Activated CD4-positive, alpha-beta T cell treated with anti-CD3 and anti-CD28 coated beads for 36 hours (primary cell): ENCODE measurements around the gene GPRC5C. TPM values are rescaled to one million over a fixed set of nuclear protein-coding genes. Genes with fewer than 3 reads are reported as not detected.
"Not testable (repeated sequence)": the region's sequence is repeated elsewhere in the genome, so short reads cannot be mapped to it uniquely, and the experiment has no call there.

Experiments used
- ATAC-seq: fragments of 200-7000 bp; cut with Tn5 transposase; one replicate; pipeline ENCODE4 v1.10.0; 2021; ENCODE audit warnings: mild to moderate bottlenecking, moderate library complexity
- CTCF ChIA-PET: fragments of 350-600 bp; sonication (Branson Sonifier 250); formaldehyde crosslinking; loops from one replicate; lab custom pipeline; 2021; ENCODE audit warnings: antibody characterized with exemption; lab: Charles Lee
- POLR2A ChIA-PET: fragments of 350-600 bp; sonication (Branson Sonifier 250); formaldehyde crosslinking; loops from one replicate; lab custom pipeline; 2021; ENCODE audit warnings: antibody characterized with exemption, inconsistent platforms; lab: Charles Lee
- DNase-seq: peaks from one replicate; pipeline ENCODE4 v3.0.0-alpha.2; 2020
- H3K27ac Mint-ChIP-seq: one replicate; pipeline ENCODE4 v1.8.0; 2021; ENCODE audit warnings: mixed read lengths
- H3K27me3 Mint-ChIP-seq: one replicate; pipeline ENCODE4 v1.8.0; 2021; ENCODE audit warnings: mixed read lengths
- H3K36me3 Mint-ChIP-seq: one replicate; pipeline ENCODE4 v1.8.0; 2021; ENCODE audit warnings: low read depth, mixed read lengths
- H3K4me1 Mint-ChIP-seq: one replicate; pipeline ENCODE4 v1.8.0; 2021; ENCODE audit warnings: mixed read lengths
- H3K4me3 Mint-ChIP-seq: one replicate; pipeline ENCODE4 v1.8.0; 2021; ENCODE audit warnings: mild to moderate bottlenecking, moderate library complexity, mixed read lengths
- H3K9me3 Mint-ChIP-seq: one replicate; pipeline ENCODE4 v1.8.0; 2021; ENCODE audit warnings: low read depth, mixed read lengths
- intact Hi-C, 2 experiments: fragments of 100-400 bp; cut with DNase I in 1 of 2; cut with micrococcal nuclease in 1 of 2; formaldehyde crosslinking; loops; one replicate each; pipeline versions ENCODE4 v1.14.2 to v1.15.1; 2022 to 2024; cut with DNase I, micrococcal nuclease
- total RNA-seq, 2 experiments: library from RNA; stranded (reverse); gene quantifications; one replicate each; pipeline ENCODE4 v1.2.3, GENCODE V29; 2021

Gene GPRC5C
- total RNA-seq, 2 experiments from 2014 or later = 0.97 to 1.3 TPM

DNA sequence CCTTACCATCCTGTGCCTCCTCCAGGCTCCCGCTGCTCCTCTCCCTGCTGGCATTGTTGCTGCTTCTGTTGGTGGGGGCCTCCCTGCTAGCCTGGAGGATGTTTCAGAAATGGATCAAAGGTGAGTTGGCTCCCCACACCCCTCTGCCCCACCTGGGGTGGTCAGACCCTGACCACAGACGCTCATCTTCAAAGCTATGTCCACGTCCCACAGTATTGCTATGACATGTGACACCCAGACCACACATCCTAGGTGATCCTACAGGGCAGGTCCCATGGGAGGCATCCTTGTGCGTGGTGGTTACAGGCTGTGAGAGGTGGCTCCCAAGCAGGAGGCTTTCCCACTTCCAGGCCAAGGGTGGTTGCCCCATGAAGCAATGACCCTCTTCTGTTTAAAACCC lies 45.5 kb downstream of the GPRC5C start:
- ATAC-seq (no peak), DNase-seq (no peak)
- H3K27ac Mint-ChIP-seq = no peak overlapping the region
- CTCF ChIA-PET = no interaction called here
- no peaks in the 10 kb centered on the region for H3K27me3 Mint-ChIP-seq
- H3K4me3 Mint-ChIP-seq = no peak overlapping the region
- H3K9me3 Mint-ChIP-seq = peaks cover 14% of the 10 kb centered on the region
- H3K4me1 Mint-ChIP-seq = peaks cover 50% of the 10 kb centered on the region
- intact Hi-C loops = no loop called here
- peaks cover 9% of the 10 kb centered on the region for H3K36me3 Mint-ChIP-seq
- POLR2A ChIA-PET = interaction anchor here (0.6 kb wide), 1 partner anchor 33 kb away, joined by 3 read pairs; no protein-coding TSS in a partner anchor

DNA sequence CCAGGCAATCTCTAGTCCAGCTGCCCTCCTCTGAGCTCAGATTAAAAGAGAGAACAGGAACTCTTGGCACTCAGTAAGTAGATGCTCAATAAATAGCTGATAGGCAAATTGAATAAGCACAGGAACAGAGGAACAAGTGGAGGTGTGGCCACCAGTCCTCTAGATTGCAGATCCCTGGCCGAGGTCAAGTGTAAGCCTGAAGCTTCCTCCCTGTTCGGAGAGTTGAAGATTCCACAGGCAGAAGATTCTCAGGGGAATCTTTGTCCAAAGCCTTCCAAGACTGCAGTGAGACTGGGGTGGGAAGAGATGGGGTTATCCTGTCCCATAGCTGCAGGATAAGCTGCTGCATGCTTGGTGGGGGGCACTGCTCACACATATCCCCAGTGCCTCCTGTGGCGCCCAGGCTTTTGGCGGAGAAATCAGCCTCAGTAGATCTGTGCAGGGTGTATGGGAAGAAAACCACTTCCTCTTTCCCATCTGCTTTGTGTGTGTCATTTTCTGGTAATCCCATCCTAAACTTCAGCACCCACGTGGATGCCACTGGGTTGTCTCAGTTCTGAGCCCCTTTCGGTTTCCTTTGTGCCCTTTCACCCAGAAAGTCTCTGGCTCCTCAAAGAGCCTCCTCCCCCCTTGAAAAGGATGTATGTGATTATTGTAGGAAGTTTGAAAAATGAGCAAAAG lies 46.7 kb downstream of the GPRC5C start:
- Mint-ChIP-seq H3K27me3 (no peaks in the 10 kb centered on the region), H3K4me3 (peak overlapping the region; percentile 22), H3K27ac (peak overlapping the region; percentile 65), H3K4me1 (peaks cover 43% of the 10 kb centered on the region), H3K9me3 (peaks cover 14% of the 10 kb centered on the region), H3K36me3 (peaks cover 9% of the 10 kb centered on the region)
- ChIA-PET POLR2A (no interaction called here), CTCF (interaction anchor here (0.5 to 2.1 kb wide), 3 partner anchors 21 to 192 kb away, joined by 3 to 8 read pairs (median 4); no protein-coding TSS in a partner anchor)
- intact Hi-C loops = loop anchor here in 1 of 2 experiments (2.0 kb wide), 1 partner anchor 14 kb away; no protein-coding TSS in a partner anchor
- ATAC-seq = peak; percentile 90
- peak; percentile 64 for DNase-seq

DNA sequence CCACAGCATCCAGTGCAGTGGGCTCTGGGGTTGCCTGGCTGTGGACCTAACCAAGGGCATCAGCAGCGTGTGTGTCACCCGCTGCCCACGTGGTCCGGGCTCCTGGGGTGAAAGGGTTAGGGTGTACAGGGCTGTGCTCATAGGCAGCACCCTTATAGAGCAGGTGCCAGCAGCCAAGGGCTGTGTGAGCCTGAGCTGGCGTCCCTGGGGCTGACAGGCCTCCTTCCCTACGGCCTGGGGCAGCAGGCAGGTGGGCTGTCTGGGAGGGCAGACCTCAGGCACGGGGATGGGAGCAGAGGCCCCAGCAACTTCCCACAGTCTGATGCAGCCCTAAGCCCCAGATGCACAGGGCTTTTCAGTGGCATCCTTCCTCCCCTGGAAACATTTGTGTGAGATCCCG lies 48.4 kb downstream of the GPRC5C start:
- no peak for DNase-seq
- peaks cover 5% of the 10 kb centered on the region for H3K36me3 Mint-ChIP-seq
- peaks cover 28% of the 10 kb centered on the region for H3K4me1 Mint-ChIP-seq
- H3K9me3 Mint-ChIP-seq = peaks cover 11% of the 10 kb centered on the region
- ChIA-PET POLR2A (no interaction called here), CTCF (interaction anchor here (0.7 to 1.3 kb wide), 2 partner anchors 11 to 86 kb away, joined by 3 to 6 read pairs; no protein-coding TSS in a partner anchor)
- no peak for ATAC-seq
- H3K27me3 Mint-ChIP-seq = no peaks in the 10 kb centered on the region
- H3K4me3 Mint-ChIP-seq = no peak overlapping the region
- intact Hi-C loops = no loop called here
- H3K27ac Mint-ChIP-seq = no peak overlapping the region

DNA sequence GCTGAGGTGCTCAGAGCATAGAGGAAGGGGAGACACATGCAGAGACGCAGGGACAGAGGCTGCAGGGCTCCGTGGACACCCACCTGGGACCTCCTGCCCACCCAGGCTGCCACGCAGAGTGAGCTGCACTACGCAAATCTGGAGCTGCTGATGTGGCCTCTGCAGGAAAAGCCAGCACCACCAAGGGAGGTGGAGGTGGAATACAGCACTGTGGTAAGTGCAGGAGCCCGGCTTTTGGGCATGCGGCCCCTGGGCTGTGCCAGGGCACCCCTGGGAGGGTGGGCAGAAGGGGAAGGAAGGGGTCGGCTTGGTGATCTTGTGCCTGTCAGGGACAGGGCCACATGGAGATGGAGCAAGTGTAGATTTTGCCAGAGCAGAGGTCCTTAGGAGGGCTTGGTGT lies 49.7 kb downstream of the GPRC5C start:
- intact Hi-C loops = no loop called here
- no peak for ATAC-seq

DNA sequence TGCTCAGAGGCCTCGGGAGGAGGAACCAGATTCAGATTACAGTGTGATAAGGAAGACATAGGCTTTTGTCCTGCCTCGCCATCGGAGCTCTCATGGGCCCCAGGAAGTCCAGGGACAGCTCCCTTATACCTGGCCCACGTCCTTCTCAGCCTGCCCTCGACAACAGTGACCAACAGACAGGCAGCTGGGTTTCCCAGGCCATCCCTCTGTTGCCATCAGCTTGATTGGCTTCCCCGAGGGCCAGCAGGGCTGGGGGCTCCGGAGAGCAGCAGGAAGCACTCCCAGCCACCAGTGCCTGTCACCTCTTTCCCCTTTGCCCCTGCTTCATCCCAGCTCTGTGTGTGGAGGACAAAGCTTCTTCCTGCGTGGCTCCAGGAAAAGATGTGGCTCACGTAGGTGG lies 52.2 kb downstream of the GPRC5C start:
- intact Hi-C loops = no loop called here
- Mint-ChIP-seq H3K4me1 (peaks cover 11% of the 10 kb centered on the region), H3K9me3 (no peaks in the 10 kb centered on the region), H3K27me3 (no peaks in the 10 kb centered on the region), H3K36me3 (no peaks in the 10 kb centered on the region), H3K27ac (no peak overlapping the region), H3K4me3 (no peak overlapping the region)
- CTCF ChIA-PET = interaction anchor here (1.5 kb wide), 1 partner anchor 8 kb away, joined by 5 read pairs; no protein-coding TSS in a partner anchor
- ATAC-seq (no peak), DNase-seq (no peak)
- POLR2A ChIA-PET = no interaction called here

More for the DNA sequence above, 49.7 kb downstream of the GPRC5C start:
- peaks cover 2% of the 10 kb centered on the region for H3K9me3 Mint-ChIP-seq
- CTCF ChIA-PET = interaction anchor here (0.7 kb wide), 1 partner anchor 19 kb away, joined by 3 read pairs; no protein-coding TSS in a partner anchor
- H3K27me3 Mint-ChIP-seq = no peaks in the 10 kb centered on the region
- POLR2A ChIA-PET = no interaction called here
- H3K36me3 Mint-ChIP-seq = no peaks in the 10 kb centered on the region
- H3K4me3 Mint-ChIP-seq = no peak overlapping the region
- H3K4me1 Mint-ChIP-seq = peaks cover 28% of the 10 kb centered on the region
- H3K27ac Mint-ChIP-seq = no peak overlapping the region
- no peak for DNase-seq

DNA sequence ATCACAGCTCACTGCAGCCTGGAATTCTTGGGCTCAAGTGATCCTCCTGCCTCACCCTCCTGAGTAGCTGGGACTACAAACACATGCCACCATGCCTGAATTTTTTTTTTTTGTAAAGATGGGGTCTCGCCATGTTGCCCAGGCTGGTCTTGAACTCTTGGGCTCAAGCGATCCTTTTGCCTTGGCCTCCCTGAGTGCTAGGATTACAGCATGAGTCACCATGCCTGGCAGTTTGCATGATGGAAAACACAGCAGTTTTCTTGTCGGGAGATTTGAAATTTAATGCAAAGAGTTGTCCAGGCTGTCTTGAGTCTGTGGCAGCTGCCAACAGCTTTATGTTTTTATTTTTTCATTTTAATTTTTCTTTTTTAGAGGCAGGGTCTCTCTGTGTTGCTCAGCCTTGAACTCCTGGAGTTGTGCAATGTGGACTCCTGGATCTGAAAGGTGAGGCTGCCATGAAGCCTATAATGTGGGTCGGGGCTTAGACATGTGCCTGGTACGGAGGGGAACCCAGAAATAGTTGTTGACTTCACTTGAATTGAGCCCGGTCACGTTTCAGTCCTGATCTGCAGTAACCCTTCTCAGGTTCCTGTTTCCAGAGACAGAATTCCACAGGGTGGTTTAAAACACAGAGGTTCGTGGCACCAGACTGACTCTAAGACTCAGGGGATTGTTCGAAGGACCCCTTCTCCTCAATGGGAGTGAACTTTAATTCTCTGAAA lies 53.3 kb downstream of the GPRC5C start:
- intact Hi-C loops = no loop called here
- DNase-seq (no peak), ATAC-seq (no peak)
- Mint-ChIP-seq H3K36me3 (no peaks in the 10 kb centered on the region), H3K4me3 (no peak overlapping the region), H3K4me1 (no peaks in the 10 kb centered on the region), H3K27me3 (no peaks in the 10 kb centered on the region), H3K9me3 (no peaks in the 10 kb centered on the region), H3K27ac (no peak overlapping the region)
- CTCF ChIA-PET = no interaction called here
- POLR2A ChIA-PET = no interaction called here

DNA sequence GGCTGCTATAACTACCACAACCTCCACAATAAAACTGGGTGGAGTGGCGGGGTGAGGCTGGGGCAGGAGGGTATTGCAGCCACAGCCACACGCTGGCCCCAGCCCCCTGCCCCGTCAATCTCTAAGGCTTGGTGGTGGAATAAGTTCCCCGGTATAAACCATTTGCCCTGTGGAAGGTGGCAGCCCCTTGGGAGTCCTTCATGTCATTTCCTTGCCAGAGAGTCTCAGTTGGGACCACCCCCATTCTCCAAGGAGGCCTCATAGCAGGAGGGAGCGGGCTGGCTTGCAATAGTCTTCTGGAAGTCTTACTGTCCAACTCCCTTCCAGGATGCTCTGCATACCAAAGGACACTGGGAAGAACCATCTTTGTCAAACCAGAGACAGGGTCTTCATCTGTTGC lies 54.0 kb downstream of the GPRC5C start:
- CTCF ChIA-PET = no interaction called here
- Mint-ChIP-seq H3K9me3 (no peaks in the 10 kb centered on the region), H3K36me3 (no peaks in the 10 kb centered on the region), H3K27me3 (no peaks in the 10 kb centered on the region), H3K4me3 (no peak overlapping the region), H3K27ac (no peak overlapping the region), H3K4me1 (no peaks in the 10 kb centered on the region)
- POLR2A ChIA-PET = no interaction called here
- intact Hi-C loops = no loop called here
- ATAC-seq (no peak), DNase-seq (no peak)

DNA sequence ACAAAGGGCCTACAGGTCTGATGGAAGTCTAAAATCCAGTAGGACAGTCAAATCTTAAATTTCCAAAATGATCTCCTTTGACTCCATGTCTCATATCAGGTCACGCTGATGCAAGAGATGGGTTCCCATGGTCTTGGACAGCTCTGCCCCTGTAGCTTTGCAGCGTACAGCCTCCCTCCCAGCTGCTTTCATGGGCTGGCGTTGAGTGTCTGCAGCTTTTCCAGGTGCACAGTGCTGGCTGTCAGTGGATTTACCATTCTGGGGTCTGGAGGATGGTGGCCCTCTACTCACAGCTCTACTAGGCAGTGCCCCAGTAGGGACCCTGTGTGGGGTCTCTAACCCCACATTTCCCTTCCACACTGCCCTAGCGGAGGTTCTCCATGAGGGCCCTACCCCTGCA lies 56.4 kb downstream of the GPRC5C start:
- DNase-seq, H3K4me1 Mint-ChIP-seq, ATAC-seq, H3K9me3 Mint-ChIP-seq, H3K4me3 Mint-ChIP-seq, H3K36me3 Mint-ChIP-seq, POLR2A ChIA-PET, intact Hi-C loops, H3K27me3 Mint-ChIP-seq, H3K27ac Mint-ChIP-seq: not testable (repeated sequence)
- CTCF ChIA-PET = interaction anchor here (0.6 to 0.8 kb wide), 3 partner anchors 13 to 28 kb away, joined by 3 to 4 read pairs (median 3); no protein-coding TSS in a partner anchor

DNA sequence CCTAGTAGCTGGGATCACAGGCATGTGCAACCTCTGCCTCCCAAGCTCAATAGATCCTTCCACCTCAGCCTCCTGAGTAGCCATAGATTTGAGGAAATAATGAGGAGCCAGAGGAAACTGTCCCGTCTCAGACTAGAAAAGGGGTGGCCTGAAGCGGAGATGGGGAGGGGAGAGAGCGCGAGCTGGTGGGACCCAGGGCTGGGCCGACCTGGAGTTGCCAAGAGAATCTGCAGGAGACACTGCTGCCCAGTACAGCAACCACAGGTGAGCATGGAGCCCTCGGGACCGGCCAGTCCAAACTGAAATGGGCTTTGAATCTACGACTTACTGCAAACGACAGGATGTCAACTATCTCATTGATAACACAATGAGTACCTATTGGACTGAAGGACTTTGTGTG lies 58.8 kb downstream of the GPRC5C start:
- ChIA-PET POLR2A (no interaction called here), CTCF (interaction anchor here (3.3 kb wide), 1 partner anchor 112 kb away, joined by 17 read pairs; no protein-coding TSS in a partner anchor)
- no peak overlapping the region for H3K4me3 Mint-ChIP-seq
- H3K27me3 Mint-ChIP-seq = no peaks in the 10 kb centered on the region
- H3K9me3 Mint-ChIP-seq = no peaks in the 10 kb centered on the region
- DNase-seq (no peak), ATAC-seq (no peak)
- H3K4me1 Mint-ChIP-seq = no peaks in the 10 kb centered on the region
- no peaks in the 10 kb centered on the region for H3K36me3 Mint-ChIP-seq
- intact Hi-C loops = no loop called here
- no peak overlapping the region for H3K27ac Mint-ChIP-seq

DNA sequence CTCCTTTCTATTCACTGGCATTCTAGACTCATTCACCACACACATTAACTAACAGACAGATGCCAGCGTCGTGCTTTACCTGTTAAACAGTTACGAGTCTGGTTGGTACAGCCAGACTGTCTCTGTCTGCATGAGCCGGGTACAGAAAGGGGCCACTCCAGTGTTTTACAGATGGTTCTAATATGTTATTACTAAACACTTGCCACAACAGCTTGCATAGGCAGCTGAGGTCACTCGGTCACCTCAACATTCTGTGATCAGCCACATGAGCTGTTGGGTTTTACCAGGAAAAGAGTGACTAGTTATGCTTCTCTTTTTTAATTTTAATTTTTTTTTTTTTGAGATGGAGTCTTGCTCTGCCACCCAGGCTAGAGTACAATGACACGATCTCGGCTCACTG lies 59.7 kb downstream of the GPRC5C start:
- Mint-ChIP-seq H3K27me3 (no peaks in the 10 kb centered on the region), H3K9me3 (no peaks in the 10 kb centered on the region), H3K27ac (no peak overlapping the region), H3K36me3 (no peaks in the 10 kb centered on the region), H3K4me1 (no peaks in the 10 kb centered on the region), H3K4me3 (no peak overlapping the region)
- DNase-seq (no peak), ATAC-seq (no peak)
- ChIA-PET POLR2A (no interaction called here), CTCF (interaction anchor here (0.6 to 3.3 kb wide), 9 partner anchors 8 to 168 kb away, joined by 3 to 17 read pairs (median 5); no protein-coding TSS in a partner anchor)
- intact Hi-C loops = loop anchor here in 1 of 2 experiments (2.0 kb wide), 1 partner anchor 35 kb away; no protein-coding TSS in a partner anchor

DNA sequence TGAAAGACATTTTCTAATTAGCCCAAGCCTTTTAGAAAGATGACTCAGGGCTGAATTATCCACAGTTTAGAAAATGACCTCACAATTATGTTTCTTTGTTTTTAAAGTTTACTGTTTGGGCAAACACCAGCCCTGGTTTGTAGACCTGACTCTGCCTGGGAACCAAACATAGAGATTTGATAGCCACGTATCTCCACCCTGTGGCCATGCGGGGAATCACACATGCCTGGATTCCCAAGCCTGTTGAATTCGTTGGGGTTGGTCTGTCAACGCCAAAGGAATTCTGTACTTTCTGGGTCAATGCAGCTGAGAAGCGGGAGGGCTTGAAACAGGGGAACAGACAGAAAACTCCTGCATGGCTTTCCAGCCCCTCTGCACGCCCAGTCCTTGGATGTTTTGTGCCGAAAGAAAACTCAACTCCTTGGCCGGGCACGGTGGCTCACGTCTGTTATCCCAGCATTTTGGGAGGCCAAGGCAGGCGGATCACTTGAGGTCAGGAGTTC lies 61.5 kb downstream of the GPRC5C start:
- no peaks in the 10 kb centered on the region for H3K27me3 Mint-ChIP-seq
- ATAC-seq (peak; percentile 78), DNase-seq (peak; percentile 80)
- intact Hi-C loops = loop anchor here (1.0 to 2.0 kb wide), 6 partner anchors 37 to 125 kb away; no protein-coding TSS in a partner anchor
- no peaks in the 10 kb centered on the region for H3K9me3 Mint-ChIP-seq
- H3K36me3 Mint-ChIP-seq = no peaks in the 10 kb centered on the region
- no peaks in the 10 kb centered on the region for H3K4me1 Mint-ChIP-seq
- CTCF ChIA-PET = interaction anchor here (0.8 to 2.9 kb wide), 5 partner anchors 17 to 125 kb away, joined by 3 to 14 read pairs (median 4); no protein-coding TSS in a partner anchor
- POLR2A ChIA-PET = no interaction called here
- H3K4me3 Mint-ChIP-seq = no peak overlapping the region
- no peak overlapping the region for H3K27ac Mint-ChIP-seq
